Measurements from ENCODE around the gene LSS. TPM values are rescaled to one million over a fixed set of nuclear protein-coding genes. Genes with fewer than 3 reads are reported as not detected.

The LSS gene
- polyA plus RNA-seq, 1 donor (not counting 4 experiments of a cell fraction or from before 2014, with no cell fraction given): 105 TPM

DNA sequence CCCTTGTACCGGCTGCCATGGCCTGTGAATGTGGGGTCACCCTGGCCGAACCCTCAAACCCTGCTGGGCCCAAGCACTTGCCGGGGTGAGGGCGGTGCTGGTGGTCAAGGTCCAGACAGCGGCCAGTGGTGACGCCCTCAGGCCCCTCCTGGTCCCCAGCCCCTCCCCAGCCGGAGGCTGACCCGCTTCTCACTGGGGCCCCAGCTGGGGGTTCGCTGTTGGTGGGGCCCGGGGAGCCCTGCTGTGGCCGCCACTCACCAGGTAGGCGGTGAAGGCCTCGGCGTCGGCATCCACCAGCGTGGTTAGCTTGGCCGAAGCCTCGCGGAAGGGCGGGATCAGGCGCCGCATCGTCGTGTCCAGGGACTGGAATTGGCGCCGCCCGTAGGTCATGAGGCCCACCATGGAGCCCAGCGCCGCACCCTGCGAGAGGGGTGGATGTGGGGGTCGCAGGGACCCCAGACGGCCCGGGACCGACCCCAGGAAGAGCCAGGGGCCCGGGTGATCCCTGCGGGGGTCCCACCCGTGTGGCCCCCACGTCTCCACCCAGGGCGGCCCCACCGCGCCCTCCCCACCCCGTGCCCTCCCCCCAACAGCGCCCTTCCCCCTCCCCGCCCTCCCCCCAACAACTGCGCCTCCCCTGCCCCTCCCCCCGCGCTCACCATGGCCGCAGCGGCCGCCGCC, 83.3 kb downstream of the LSS start:
- Histone ChIP-seq H3K4me2 (ENCODE audit: control insufficient read depth, extremely low read depth, insufficient read depth, low read depth, low read length) (no peak overlapping the region), H3K36me3 (ENCODE audit: control insufficient read depth in 2 of 2, extremely low read depth in 1 of 2, insufficient read depth in 2 of 2, low read length in 2 of 2) (no peaks in the 10 kb centered on the region), H3K27me3 (ENCODE audit: control insufficient read depth, extremely low read depth, insufficient read depth, low read length) (peaks cover 4% of the 10 kb centered on the region), H4K20me1 (ENCODE audit: control insufficient read depth, extremely low read depth, insufficient read depth, low read length) (no peaks in the 10 kb centered on the region), H2AFZ (ENCODE audit: control insufficient read depth, low read length) (no peak overlapping the region), H3K4me3 (ENCODE audit: control insufficient read depth in 2 of 3, extremely low read depth in 1 of 3, insufficient read depth in 2 of 3, low read depth in 1 of 3, low read length in 3 of 3) (no peak overlapping the region), H3K9me1 (ENCODE audit: control insufficient read depth, extremely low read depth, insufficient read depth, low read length) (no peaks in the 10 kb centered on the region), H3K9me3 (ENCODE audit: control insufficient read depth, low read depth, low read length) (no peaks in the 10 kb centered on the region), H3K9ac (ENCODE audit: control insufficient read depth, extremely low read depth, insufficient read depth, low read length) (no peak overlapping the region), H3K4me1 (ENCODE audit: control insufficient read depth, extremely low read depth, insufficient read depth, low read length) (no peaks in the 10 kb centered on the region), H3K79me2 (ENCODE audit: control insufficient read depth, insufficient read depth, low read length) (no peaks in the 10 kb centered on the region), H3K27ac (ENCODE audit: control insufficient read depth, insufficient read depth, low read length) (no peak overlapping the region)
- dilution Hi-C loops (cut with MboI; ENCODE audit: extremely low pct_ligation_motif_present, low sequenced_read_pairs): no loop called here
- no peak for DNase-seq (ENCODE audit: low read depth, low spot score)
- FAIRE-seq: no peak
- TF ChIP-seq EZH2 (IDR thresholded peaks at IDR 0.05; ENCODE audit: low read length): no peak
- TF ChIP-seq, protein P1, sequence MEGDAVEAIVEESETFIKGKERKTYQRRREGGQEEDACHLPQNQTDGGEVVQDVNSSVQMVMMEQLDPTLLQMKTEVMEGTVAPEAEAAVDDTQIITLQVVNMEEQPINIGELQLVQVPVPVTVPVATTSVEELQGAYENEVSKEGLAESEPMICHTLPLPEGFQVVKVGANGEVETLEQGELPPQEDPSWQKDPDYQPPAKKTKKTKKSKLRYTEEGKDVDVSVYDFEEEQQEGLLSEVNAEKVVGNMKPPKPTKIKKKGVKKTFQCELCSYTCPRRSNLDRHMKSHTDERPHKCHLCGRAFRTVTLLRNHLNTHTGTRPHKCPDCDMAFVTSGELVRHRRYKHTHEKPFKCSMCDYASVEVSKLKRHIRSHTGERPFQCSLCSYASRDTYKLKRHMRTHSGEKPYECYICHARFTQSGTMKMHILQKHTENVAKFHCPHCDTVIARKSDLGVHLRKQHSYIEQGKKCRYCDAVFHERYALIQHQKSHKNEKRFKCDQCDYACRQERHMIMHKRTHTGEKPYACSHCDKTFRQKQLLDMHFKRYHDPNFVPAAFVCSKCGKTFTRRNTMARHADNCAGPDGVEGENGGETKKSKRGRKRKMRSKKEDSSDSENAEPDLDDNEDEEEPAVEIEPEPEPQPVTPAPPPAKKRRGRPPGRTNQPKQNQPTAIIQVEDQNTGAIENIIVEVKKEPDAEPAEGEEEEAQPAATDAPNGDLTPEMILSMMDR (optimal IDR thresholded peaks at IDR 0.05 in 1 of 3, IDR thresholded peaks at IDR 0.05 in 1 of 3, conservative IDR thresholded peaks at IDR 0.05 in 1 of 3; ENCODE audit: extremely low read depth in 1 of 3, insufficient read depth in 2 of 3, low read length in 3 of 3): no peak

DNA sequence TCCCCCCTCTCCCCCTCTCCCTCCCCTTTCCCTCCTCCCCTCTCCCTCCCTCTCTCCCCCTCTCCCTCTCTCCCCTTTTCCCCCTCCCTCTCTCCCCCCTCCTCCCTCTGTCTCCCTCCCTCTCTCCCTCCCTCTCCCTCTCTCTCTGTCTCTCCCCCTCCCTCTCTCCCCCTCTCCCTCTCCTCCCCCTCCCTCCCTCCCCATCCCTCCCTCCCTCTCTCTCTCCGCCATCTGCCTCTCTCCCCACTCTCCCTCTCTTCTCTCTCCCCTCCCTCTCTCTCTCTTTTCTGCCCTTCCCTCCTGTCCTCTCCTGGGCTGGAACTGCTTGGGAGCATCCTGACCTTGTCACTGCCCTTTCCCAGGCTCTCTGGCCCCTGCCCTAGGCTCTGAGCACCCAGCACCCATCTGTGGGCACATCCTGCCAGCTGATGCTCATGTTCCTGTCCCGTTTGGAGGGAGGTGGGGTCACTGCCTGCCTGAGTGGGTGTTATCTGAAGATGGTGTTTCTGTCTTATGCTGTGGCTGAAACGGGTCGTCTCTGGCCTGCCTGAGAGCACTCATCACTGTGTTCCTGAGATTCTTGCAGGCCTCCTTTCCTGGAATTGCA, 84.0 kb downstream of the LSS start:
- Histone ChIP-seq H3K79me2 (ENCODE audit: control insufficient read depth, insufficient read depth, low read length) (no peaks in the 10 kb centered on the region), H3K9me3 (ENCODE audit: control insufficient read depth, low read depth, low read length) (no peaks in the 10 kb centered on the region), H4K20me1 (ENCODE audit: control insufficient read depth, extremely low read depth, insufficient read depth, low read length) (no peaks in the 10 kb centered on the region), H3K27ac (ENCODE audit: control insufficient read depth, insufficient read depth, low read length) (no peak overlapping the region), H3K4me1 (ENCODE audit: control insufficient read depth, extremely low read depth, insufficient read depth, low read length) (no peaks in the 10 kb centered on the region), H2AFZ (ENCODE audit: control insufficient read depth, low read length) (no peak overlapping the region), H3K4me3 (ENCODE audit: control insufficient read depth in 2 of 3, extremely low read depth in 1 of 3, insufficient read depth in 2 of 3, low read depth in 1 of 3, low read length in 3 of 3) (no peak overlapping the region), H3K4me2 (ENCODE audit: control insufficient read depth, extremely low read depth, insufficient read depth, low read depth, low read length) (no peak overlapping the region), H3K9me1 (ENCODE audit: control insufficient read depth, extremely low read depth, insufficient read depth, low read length) (no peaks in the 10 kb centered on the region), H3K27me3 (ENCODE audit: control insufficient read depth, extremely low read depth, insufficient read depth, low read length) (peaks cover 7% of the 10 kb centered on the region), H3K9ac (ENCODE audit: control insufficient read depth, extremely low read depth, insufficient read depth, low read length) (no peak overlapping the region), H3K36me3 (ENCODE audit: control insufficient read depth in 2 of 2, extremely low read depth in 1 of 2, insufficient read depth in 2 of 2, low read length in 2 of 2) (no peaks in the 10 kb centered on the region)
- no peak for FAIRE-seq
- no peak for DNase-seq (ENCODE audit: low read depth, low spot score)
- dilution Hi-C loops (cut with MboI; ENCODE audit: extremely low pct_ligation_motif_present, low sequenced_read_pairs): no loop called here
- TF ChIP-seq, protein P1 (optimal IDR thresholded peaks at IDR 0.05 in 1 of 3, IDR thresholded peaks at IDR 0.05 in 1 of 3, conservative IDR thresholded peaks at IDR 0.05 in 1 of 3; ENCODE audit: extremely low read depth in 1 of 3, insufficient read depth in 2 of 3, low read length in 3 of 3): no peak
- TF ChIP-seq EZH2 (IDR thresholded peaks at IDR 0.05; ENCODE audit: low read length): no peak
